Measurements from ENCODE around the gene KDM4C. TPM values are rescaled to one million over a fixed set of nuclear protein-coding genes. Genes with fewer than 3 reads are reported as not detected.

Gene KDM4C
- total RNA-seq, 1 donor from 2014 or later: 18.2 TPM

DNA sequence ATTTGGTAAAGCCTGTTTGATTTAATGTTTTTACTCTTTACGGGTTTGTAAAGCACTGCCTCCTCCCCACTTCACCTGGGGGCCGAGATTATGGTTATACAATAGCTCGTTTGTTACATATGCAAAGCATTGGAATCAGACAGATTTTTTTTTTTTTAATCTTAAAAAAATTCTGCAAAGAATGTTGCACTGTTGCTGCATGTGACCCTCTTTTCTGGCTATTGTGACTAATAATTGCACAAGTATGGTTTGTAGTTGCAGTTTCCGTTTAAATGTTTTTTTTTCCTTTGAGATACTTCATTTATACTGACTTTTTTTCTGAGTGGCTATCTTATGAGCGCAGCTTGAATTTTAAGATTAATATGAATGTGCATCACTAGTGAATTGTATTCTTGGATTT lies 165.3 kb downstream of the KDM4C start:
- H4K20me1 ChIP-seq (ENCODE audit: insufficient read depth, low read length): no peaks in the 10 kb centered on the region
- no peaks in the 10 kb centered on the region for H3K9me3 ChIP-seq (ENCODE audit: insufficient read depth, low read depth, low read length)
- H3K4me2 ChIP-seq (ENCODE audit: low read length): no peak overlapping the region
- TF ChIP-seq, protein P1, sequence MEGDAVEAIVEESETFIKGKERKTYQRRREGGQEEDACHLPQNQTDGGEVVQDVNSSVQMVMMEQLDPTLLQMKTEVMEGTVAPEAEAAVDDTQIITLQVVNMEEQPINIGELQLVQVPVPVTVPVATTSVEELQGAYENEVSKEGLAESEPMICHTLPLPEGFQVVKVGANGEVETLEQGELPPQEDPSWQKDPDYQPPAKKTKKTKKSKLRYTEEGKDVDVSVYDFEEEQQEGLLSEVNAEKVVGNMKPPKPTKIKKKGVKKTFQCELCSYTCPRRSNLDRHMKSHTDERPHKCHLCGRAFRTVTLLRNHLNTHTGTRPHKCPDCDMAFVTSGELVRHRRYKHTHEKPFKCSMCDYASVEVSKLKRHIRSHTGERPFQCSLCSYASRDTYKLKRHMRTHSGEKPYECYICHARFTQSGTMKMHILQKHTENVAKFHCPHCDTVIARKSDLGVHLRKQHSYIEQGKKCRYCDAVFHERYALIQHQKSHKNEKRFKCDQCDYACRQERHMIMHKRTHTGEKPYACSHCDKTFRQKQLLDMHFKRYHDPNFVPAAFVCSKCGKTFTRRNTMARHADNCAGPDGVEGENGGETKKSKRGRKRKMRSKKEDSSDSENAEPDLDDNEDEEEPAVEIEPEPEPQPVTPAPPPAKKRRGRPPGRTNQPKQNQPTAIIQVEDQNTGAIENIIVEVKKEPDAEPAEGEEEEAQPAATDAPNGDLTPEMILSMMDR (IDR thresholded peaks at IDR 0.05; ENCODE audit: insufficient read depth, low read depth, low read length): no peak
- TF ChIP-seq EZH2 (IDR thresholded peaks at IDR 0.05; ENCODE audit: insufficient read depth, low read length): no peak
- H3K4me1 ChIP-seq (ENCODE audit: insufficient read depth, low read length): no peaks in the 10 kb centered on the region
- no peak overlapping the region for H3K27ac ChIP-seq (ENCODE audit: low read depth, low read length)
- FAIRE-seq: no peak
- no peak overlapping the region for H3K4me3 Mint-ChIP-seq (ENCODE audit: unreplicated experiment)
- H3K4me3 ChIP-seq (ENCODE audit: insufficient read depth, low read depth, low read length): no peak overlapping the region
- no peak overlapping the region for H3K9ac ChIP-seq (ENCODE audit: low read length)
- no peaks in the 10 kb centered on the region for H3K27me3 ChIP-seq (ENCODE audit: insufficient read depth, low read length)
- H3K4me1 Mint-ChIP-seq (ENCODE audit: low read depth, unreplicated experiment): peaks cover 3% of the 10 kb centered on the region
- no peak overlapping the region for H3K27ac Mint-ChIP-seq (ENCODE audit: unreplicated experiment)
- H3K79me2 ChIP-seq (ENCODE audit: insufficient read depth, low read length): no peaks in the 10 kb centered on the region
- no peaks in the 10 kb centered on the region for H3K27me3 Mint-ChIP-seq (ENCODE audit: low read depth, unreplicated experiment)
- no peak overlapping the region for H2AFZ ChIP-seq (ENCODE audit: low read depth, low read length)
- H3K9me3 Mint-ChIP-seq (ENCODE audit: unreplicated experiment): peaks cover 2% of the 10 kb centered on the region
- H3K36me3 ChIP-seq (ENCODE audit: insufficient read depth, low read length): no peaks in the 10 kb centered on the region
- no peak for DNase-seq (ENCODE audit: low read depth)
- peaks cover 6% of the 10 kb centered on the region for H3K36me3 Mint-ChIP-seq (ENCODE audit: low read depth, unreplicated experiment)

DNA sequence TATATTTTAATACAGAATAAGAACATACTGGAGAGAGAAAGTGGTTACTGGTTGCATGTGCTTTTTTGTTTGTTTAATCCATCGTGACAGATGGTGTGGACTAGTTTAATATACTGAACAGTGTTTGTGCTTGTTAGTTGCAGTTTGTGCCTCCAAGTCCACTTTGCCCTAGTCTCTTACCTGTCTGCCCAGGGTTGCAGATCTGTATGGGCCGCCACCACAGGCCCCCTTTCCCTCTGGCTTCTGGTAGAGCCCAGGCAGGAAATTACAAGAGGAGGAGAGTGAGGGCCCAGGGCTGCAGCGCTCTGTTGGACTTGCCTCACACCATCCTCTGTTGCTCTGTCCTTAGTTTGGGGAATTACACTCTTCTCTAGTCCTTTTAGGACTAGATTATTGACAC lies 166.4 kb downstream of the KDM4C start:
- Histone ChIP-seq H3K9me3 (ENCODE audit: insufficient read depth, low read depth, low read length) (no peaks in the 10 kb centered on the region), H3K9ac (ENCODE audit: low read length) (no peak overlapping the region), H3K4me3 (ENCODE audit: insufficient read depth, low read depth, low read length) (no peak overlapping the region), H3K79me2 (ENCODE audit: insufficient read depth, low read length) (no peaks in the 10 kb centered on the region), H3K36me3 (ENCODE audit: insufficient read depth, low read length) (no peaks in the 10 kb centered on the region), H3K27ac (ENCODE audit: low read depth, low read length) (no peak overlapping the region), H2AFZ (ENCODE audit: low read depth, low read length) (no peak overlapping the region), H4K20me1 (ENCODE audit: insufficient read depth, low read length) (no peaks in the 10 kb centered on the region), H3K27me3 (ENCODE audit: insufficient read depth, low read length) (no peaks in the 10 kb centered on the region), H3K4me2 (ENCODE audit: low read length) (no peak overlapping the region), H3K4me1 (ENCODE audit: insufficient read depth, low read length) (no peaks in the 10 kb centered on the region)
- peaks cover 2% of the 10 kb centered on the region for H3K9me3 Mint-ChIP-seq (ENCODE audit: unreplicated experiment)
- TF ChIP-seq EZH2 (IDR thresholded peaks at IDR 0.05; ENCODE audit: insufficient read depth, low read length): no peak
- TF ChIP-seq, protein P1 (IDR thresholded peaks at IDR 0.05; ENCODE audit: insufficient read depth, low read depth, low read length): no peak
- no peak overlapping the region for H3K27ac Mint-ChIP-seq (ENCODE audit: unreplicated experiment)
- DNase-seq (ENCODE audit: low read depth) (no peak), FAIRE-seq (no peak)
- no peak overlapping the region for H3K4me3 Mint-ChIP-seq (ENCODE audit: unreplicated experiment)
- peaks cover 6% of the 10 kb centered on the region for H3K36me3 Mint-ChIP-seq (ENCODE audit: low read depth, unreplicated experiment)
- peaks cover 9% of the 10 kb centered on the region for H3K4me1 Mint-ChIP-seq (ENCODE audit: low read depth, unreplicated experiment)
- no peaks in the 10 kb centered on the region for H3K27me3 Mint-ChIP-seq (ENCODE audit: low read depth, unreplicated experiment)

DNA sequence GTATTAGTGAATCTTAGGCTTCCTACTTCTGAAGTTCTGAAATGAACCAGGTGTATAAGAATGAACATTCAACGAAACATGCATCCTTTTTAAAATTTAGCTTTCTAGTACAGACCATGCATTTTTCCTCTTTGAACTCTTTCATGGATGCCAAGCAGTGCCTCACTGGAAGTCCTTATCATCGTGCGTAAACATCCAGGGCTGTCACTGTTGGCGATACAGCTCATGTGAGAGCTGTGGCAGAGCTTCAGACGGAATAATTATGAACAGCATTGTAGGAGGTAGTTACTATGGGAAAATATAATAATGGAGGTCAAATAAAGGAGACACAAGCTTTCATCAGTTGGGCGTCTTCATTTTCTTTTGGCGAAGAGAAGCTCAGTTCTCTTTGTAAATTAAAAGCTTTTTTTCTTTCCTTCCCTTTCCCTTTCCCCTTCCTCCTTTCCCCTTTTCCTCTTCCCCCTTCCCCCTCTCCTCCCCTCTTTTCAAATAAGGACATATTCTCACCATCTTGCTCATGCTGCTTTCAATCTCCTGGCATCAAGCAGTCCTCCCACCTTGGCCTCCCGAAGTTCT lies 167.3 kb downstream of the KDM4C start:
- Mint-ChIP-seq H3K4me1 (ENCODE audit: low read depth, unreplicated experiment) (peaks cover 16% of the 10 kb centered on the region), H3K4me3 (ENCODE audit: unreplicated experiment) (no peak overlapping the region), H3K36me3 (ENCODE audit: low read depth, unreplicated experiment) (peaks cover 6% of the 10 kb centered on the region), H3K27ac (ENCODE audit: unreplicated experiment) (no peak overlapping the region), H3K9me3 (ENCODE audit: unreplicated experiment) (peaks cover under 1% of the 10 kb centered on the region), H3K27me3 (ENCODE audit: low read depth, unreplicated experiment) (no peaks in the 10 kb centered on the region)
- Histone ChIP-seq H4K20me1 (ENCODE audit: insufficient read depth, low read length) (no peaks in the 10 kb centered on the region), H3K27ac (ENCODE audit: low read depth, low read length) (no peak overlapping the region), H3K79me2 (ENCODE audit: insufficient read depth, low read length) (no peaks in the 10 kb centered on the region), H3K9me3 (ENCODE audit: insufficient read depth, low read depth, low read length) (no peaks in the 10 kb centered on the region), H3K36me3 (ENCODE audit: insufficient read depth, low read length) (no peaks in the 10 kb centered on the region), H3K4me2 (ENCODE audit: low read length) (no peak overlapping the region), H3K4me1 (ENCODE audit: insufficient read depth, low read length) (no peaks in the 10 kb centered on the region), H3K9ac (ENCODE audit: low read length) (no peak overlapping the region), H3K4me3 (ENCODE audit: insufficient read depth, low read depth, low read length) (no peak overlapping the region), H3K27me3 (ENCODE audit: insufficient read depth, low read length) (no peaks in the 10 kb centered on the region), H2AFZ (ENCODE audit: low read depth, low read length) (no peak overlapping the region)
- FAIRE-seq (peak; percentile 45), DNase-seq (ENCODE audit: low read depth) (no peak)
- TF ChIP-seq EZH2 (IDR thresholded peaks at IDR 0.05; ENCODE audit: insufficient read depth, low read length): no peak
- TF ChIP-seq, protein P1 (IDR thresholded peaks at IDR 0.05; ENCODE audit: insufficient read depth, low read depth, low read length): no peak
